Upper lobe of left lung (tissue), 4 donors: ENCODE results near the gene MYO1E.

Experiments
- CTCF ChIP-seq, 6 experiments: fragments of 450-650 bp in 4 of 6; fragments of 200-600 bp in 2 of 6; sonication (generic) in 2 of 6; IDR thresholded peaks; one replicate each; pipeline ENCODE4 v1.5.1; 2016 to 2019; ENCODE audit warnings: antibody characterized with exemption in 6 of 6
- POLR2AphosphoS5 ChIP-seq, 2 donors: sonication (generic); formaldehyde crosslinking; IDR thresholded peaks; one replicate each; pipeline ENCODE4 v1.5.1; 2017; ENCODE audit warnings: antibody characterized with exemption in 2 of 2

- TF ChIP-seq CTCF (IDR thresholded peaks at IDR 0.05) (no peak), POLR2AphosphoS5 (IDR thresholded peaks at IDR 0.05) (peak; percentile 34 to 99)
These were observed at the start of gene MYO1E for GRCh38 chr15:59372352-59373211.
